Endothelial cell of umbilical vein (primary cell): ENCODE data around the gene SLC49A3.

Source experiments
- EZH2 ChIP-seq: IDR thresholded peaks from 2 replicates; pipeline ENCODE4 v1.6.1; 2012; ENCODE audit warnings: borderline replicate concordance, low read depth, mild to moderate bottlenecking, moderate library complexity, low read length, inconsistent platforms; ENCODE audit not compliant: severe bottlenecking
- GATA2 ChIP-seq: IDR thresholded peaks from 2 replicates; pipeline ENCODE4 v1.7.0; 2011; ENCODE audit warnings: low read depth, mild to moderate bottlenecking, moderate library complexity, mixed read lengths, low read length; ENCODE audit not compliant: insufficient read length, insufficient read depth
- JUN ChIP-seq: IDR thresholded peaks from 2 replicates; pipeline ENCODE4 v1.6.1; 2011; ENCODE audit warnings: borderline replicate concordance, low read depth; ENCODE audit not compliant: insufficient read length, insufficient read depth
- MYC ChIP-seq: IDR thresholded peaks from one replicate; pipeline ENCODE4 v1.6.1; 2011; ENCODE audit warnings: mild to moderate bottlenecking, low read depth, low read length
- POLR2A ChIP-seq: IDR thresholded peaks from 2 replicates; pipeline ENCODE4 v1.6.1; 2012; ENCODE audit warnings: low read depth, mild to moderate bottlenecking, control low read depth, low read length
- POLR2AphosphoS5 ChIP-seq: IDR thresholded peaks from 2 replicates; pipeline ENCODE4 v1.6.1; 2012; ENCODE audit warnings: low read depth, mild to moderate bottlenecking, control low read depth, low read length, moderate library complexity; ENCODE audit not compliant: insufficient read depth
- TF ChIP-seq, protein P1 (sequence below), 2 donors: IDR thresholded peaks; 1 replicate in 1 of 2; 2 replicates in 1 of 2; pipeline ENCODE4 v1.5.1; 2011; ENCODE audit warnings: low read length in 2 of 2, mild to moderate bottlenecking in 2 of 2, moderate library complexity in 2 of 2, control low read depth in 1 of 2, inconsistent platforms in 1 of 2, low read depth in 1 of 2; ENCODE audit not compliant: insufficient read depth in 1 of 2; ENCODE audit errors: extremely low read depth in 1 of 2

DNA sequence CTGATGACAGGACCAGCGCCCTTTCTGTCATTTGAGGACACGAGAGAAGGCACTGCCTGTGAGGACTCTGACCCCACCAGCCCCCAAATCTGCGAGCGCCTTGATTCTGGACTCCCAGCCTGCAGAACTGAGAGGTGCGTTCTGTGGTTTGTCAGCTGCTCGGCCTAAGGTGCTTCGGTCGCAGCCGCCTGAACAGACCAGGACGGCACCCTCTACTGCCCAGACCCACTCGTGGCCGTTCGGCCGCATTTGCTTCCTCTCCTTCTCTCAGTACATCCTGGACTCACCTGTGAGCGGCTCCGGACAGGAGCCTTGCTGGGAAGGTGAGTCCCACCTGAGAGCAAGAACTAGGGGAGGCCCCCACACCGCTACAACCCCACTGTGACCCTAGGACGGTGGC is 25.1 kb upstream of the SLC49A3 start:
- TF ChIP-seq POLR2AphosphoS5: no peak
- no peak for TF ChIP-seq EZH2
- TF ChIP-seq, protein P1, sequence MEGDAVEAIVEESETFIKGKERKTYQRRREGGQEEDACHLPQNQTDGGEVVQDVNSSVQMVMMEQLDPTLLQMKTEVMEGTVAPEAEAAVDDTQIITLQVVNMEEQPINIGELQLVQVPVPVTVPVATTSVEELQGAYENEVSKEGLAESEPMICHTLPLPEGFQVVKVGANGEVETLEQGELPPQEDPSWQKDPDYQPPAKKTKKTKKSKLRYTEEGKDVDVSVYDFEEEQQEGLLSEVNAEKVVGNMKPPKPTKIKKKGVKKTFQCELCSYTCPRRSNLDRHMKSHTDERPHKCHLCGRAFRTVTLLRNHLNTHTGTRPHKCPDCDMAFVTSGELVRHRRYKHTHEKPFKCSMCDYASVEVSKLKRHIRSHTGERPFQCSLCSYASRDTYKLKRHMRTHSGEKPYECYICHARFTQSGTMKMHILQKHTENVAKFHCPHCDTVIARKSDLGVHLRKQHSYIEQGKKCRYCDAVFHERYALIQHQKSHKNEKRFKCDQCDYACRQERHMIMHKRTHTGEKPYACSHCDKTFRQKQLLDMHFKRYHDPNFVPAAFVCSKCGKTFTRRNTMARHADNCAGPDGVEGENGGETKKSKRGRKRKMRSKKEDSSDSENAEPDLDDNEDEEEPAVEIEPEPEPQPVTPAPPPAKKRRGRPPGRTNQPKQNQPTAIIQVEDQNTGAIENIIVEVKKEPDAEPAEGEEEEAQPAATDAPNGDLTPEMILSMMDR (IDR thresholded peaks at IDR 0.05; ENCODE audit: extremely low read depth in 1 of 2, insufficient read depth in 1 of 2, low read depth in 1 of 2, low read length in 2 of 2): no peak
- TF ChIP-seq POLR2A: no peak
- TF ChIP-seq JUN: no peak
- no peak for TF ChIP-seq MYC
- no peak for TF ChIP-seq GATA2
